DMS 273 (cell line): ENCODE results near the gene CPEB2.
"Not testable (repeated sequence)": the region's sequence is repeated elsewhere in the genome, so short reads cannot be mapped to it uniquely, and the experiment has no call there.

Experiments used
- DNase-seq: peaks from one replicate; lab custom pipeline; 2025; ENCODE audit not compliant: unreplicated experiment; lab: John Stamatoyannopoulos, UW

Gene CPEB2

DNA sequence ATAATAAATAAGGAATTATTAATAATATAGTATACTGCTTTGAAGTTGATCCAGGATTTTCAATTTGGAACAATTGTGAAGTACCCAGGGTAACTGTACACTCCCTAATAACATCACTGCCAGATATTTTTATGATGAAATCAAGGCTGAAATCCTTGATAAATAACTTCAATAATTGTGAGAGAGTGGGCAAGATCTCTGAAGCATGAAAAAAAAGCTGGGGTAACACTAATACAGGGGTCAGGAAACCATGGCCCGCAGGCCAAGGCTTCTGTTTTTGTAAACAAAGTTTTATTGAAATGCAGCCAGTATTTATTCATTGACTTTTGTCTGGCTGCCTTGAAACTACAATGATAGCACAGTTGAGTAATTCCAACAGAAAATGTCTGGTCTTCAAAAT is 41.6 kb downstream of the CPEB2 start:
- DNase-seq = no peak

DNA sequence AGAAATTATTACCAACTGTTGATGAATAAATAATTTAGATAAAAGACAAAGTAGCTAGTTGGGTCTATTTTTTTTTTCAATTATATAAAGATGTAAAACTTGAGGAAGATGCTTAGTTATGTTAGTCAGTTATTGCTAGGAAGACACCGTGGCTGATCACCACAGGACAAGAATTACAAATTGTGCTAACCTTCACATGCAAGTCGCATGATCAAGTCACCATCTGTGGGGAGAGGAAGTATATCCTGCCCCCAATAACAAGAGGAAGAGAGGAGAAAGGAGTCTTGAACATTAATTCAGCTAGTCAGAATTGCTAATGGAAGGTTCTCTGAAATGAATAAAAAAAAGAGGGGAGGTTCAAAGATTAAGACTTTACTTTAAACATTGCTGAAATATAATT is 52.3 kb downstream of the CPEB2 start:
- DNase-seq = no peak

DNA sequence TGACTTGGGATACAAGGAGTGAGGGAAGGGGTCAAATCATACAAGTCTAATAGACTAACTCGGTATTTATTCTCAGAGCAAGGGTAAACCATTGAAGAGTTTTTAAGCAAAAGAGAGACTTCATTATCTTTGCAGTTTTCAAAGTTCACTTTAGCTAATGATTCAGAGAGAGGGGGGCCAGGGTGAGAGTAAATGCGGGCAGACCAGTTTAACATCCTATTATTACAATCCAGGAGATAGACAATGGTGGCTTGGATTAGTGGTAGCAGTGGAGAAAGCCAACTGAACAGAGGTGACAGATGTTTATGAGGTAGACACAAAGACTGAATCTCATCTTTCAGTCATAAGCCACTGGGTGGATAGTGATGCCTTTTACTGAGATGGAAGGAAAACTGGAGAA is 57.9 kb downstream of the CPEB2 start:
- DNase-seq = no peak

DNA sequence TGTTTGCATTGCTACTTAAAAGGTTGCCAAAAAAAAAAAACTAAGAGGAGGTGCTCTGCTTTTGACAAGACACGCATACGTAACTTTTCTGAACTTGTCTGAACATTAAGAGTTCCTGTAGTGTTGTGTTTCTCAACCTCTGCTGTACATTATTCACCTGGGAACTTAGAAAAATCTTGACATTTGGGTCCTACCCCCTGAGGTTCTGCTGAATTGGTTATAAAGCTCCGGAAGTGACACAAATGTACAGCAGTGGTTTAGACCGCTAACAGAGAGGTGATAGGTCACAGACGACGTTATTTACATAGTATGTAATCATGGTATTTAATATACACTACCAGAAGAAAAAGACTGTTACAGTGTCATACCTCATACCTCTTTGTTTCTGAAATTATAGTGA is 61.1 kb downstream of the CPEB2 start:
- DNase-seq = no peak

DNA sequence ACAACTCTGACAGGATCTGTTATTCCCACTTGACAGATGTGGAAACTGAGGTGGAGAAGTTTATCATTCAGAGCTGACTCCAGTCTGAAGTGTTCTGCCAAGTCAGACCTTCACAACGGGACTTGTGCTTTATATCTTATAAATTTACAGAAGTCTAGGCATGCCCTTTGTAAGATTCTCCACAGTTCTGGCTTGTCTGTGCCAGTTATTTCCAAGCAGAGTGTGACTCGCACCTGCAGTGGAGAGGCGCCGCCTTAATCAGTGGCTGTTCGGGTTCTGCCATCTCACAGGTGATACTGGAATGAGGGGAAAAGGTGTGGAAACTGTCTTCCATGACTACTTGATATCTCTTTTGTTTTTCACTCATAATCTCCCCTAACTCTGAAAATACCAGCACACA is 63.2 kb downstream of the CPEB2 start:
- DNase-seq = no peak

DNA sequence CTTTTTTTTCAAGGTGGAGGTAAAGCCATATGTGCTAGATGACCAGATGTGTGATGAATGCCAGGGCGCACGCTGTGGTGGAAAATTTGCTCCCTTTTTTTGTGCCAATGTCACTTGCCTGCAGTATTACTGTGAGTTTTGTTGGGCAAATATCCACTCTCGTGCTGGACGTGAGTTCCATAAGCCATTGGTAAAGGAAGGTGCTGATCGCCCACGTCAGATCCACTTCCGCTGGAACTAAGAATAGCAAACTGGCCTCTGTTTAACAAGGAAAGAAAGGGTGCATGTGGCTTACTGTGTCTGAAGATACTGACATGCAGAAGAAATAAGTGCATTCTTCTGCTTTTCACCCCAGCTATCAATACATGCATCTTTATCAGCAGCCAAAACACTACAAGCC is 63.9 kb downstream of the CPEB2 start:
- DNase-seq = no peak

DNA sequence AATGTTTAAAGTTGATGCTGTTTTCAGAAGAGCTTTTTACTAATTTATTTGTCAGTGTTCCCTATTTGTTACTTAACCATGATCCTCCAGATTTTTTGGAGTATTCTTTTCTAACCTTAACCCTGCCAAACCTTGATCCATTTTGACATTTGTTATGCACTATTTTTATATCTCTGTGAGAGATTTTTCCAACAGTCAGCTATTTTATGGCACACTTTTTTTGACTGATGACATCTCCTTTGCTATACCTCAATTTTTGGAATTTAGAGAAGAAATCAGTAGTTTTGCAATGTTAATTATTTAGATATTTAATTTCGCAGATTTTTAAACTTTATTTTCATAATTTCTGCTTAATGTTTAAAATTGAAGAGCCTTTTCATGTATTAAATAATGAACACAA is 66.0 kb downstream of the CPEB2 start:
- no peak for DNase-seq

DNA sequence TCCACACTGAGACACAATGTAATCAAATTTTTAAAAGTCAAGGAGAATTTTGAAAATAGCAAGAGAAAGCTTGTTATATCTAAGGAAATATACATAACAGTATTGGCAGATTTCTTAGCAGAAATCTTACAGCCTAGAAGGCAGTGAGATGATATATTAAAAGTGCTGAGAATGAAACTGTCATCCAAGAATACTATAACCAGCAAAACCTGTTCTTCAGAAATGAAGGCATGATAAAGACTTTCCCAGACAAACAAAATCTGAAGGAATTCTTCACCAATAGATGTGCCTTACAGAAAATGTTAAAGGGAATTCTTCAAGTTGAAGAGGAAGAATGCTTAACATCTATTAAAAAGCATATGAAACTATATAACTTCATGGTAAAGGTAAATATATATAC is 73.6 kb downstream of the CPEB2 start:
- no peak for DNase-seq

DNA sequence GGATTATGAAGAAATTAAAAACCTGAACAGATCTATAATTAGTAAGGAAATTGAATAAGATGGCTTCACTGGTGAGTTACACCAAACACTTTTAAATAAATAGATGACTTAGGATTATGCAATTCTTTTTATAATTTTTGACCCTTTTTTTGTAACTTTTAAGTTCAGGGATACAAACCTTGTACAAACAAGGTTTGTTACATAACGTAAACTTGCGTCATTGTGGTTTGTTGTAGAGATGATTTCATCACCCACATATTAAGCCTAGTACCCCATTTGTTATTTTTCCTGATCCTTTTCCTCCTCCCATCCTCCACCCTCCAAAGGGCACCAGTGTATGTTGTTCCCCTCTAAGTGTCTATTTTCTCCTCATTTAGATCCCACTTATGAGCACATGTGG is 75.7 kb downstream of the CPEB2 start:
- no peak for DNase-seq

DNA sequence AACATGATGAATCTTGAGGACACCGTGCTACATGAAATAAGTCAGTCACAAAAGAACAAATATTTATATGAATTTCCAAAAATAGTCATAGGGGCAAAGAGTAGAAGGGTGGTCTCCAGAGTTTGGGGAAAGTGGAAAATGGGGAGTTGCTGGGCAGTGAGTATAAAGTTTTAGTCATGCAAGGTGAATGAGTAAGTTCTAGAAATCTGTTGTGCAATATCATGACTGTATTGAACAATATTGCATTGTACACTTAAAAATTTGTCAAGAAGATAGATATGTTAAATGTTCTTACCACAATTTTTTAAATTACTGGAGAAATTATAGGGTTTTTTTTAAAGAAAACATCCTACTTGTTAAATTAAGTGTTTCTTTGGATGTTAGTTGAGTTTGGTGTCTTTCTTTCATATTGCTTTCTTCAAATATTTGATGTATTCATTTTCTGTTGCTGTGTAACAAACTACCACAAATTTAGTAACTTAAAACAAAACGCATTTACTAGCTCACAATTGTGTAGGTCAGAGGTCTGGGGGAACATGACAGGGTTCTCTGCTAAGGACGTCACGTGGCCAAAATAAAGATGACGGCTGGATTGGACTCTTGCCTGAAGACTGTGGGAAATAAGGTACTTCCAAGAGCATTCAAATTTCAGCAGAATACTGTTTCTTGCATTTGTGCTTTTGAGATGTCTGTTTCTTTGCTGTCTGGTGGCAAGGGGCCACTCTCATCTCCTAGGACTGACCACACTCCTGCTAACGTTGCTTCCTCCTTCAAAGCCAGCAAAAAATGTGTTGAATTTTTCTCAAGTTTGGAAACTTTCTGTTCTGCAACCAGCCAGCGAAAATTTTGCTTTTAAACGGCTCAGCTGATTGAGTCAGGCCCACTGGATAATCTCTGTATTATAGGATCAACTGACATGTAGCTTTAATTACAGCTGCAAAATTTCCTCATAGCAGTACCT is 76.7 kb downstream of the CPEB2 start:
- DNase-seq = no peak

DNA sequence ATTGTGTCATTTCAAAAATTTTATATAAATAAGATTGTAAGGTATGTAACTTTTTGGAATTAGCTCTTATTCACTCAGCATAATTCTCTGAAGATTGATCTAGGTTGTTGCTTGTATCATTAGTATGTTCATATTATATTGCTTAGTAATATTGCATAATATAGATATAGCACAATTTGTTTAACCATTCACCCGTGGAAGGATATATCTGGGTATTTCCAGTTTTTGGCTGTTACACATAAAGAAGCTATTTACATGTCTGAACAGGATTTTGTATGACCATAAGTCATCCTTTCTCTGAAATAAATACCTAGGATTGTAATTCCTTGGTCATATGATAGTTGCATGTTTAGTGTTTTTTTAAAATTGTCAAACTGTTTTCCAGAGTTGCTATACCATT is 82.5 kb downstream of the CPEB2 start:
- no peak for DNase-seq

DNA sequence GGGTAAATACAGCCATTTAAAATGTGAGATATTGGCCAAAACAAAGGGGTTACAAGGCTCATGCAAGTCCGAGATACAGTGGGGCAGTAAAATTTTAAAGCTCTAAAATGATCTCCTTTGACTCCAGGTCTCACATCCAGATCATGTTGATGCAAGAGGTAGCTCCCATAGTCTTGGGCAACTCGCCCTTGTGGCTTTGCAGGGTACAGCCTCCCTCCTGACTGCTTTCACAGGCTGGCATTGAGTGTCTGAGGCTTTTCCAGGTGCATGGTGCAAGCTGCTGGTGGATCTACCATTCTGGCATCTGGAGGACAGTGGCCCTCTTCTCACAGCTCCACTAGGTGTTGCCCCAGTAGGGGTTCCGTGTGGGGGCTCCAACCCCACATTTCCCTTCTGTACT is 83.5 kb downstream of the CPEB2 start:
- DNase-seq = not testable (repeated sequence)

DNA sequence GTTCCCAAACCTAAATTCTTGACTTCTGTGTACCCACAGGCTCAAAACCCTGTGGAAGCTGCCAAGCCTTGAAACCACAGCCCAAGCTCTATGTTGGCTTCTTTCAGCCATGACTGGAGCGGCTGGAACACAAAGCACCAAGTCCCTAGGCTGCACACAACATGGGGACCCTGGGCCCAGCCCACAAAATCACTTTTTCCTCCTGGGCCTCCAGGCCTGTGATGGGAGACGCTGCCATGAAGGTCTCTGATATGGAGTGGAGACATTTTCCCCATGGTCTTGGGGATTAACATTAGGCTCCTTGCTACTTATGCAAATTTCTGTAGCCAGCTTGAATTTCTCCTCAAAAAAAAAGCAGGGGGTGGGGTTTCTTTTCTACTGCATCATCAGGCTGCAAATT is 84.0 kb downstream of the CPEB2 start:
- DNase-seq = not testable (repeated sequence)

DNA sequence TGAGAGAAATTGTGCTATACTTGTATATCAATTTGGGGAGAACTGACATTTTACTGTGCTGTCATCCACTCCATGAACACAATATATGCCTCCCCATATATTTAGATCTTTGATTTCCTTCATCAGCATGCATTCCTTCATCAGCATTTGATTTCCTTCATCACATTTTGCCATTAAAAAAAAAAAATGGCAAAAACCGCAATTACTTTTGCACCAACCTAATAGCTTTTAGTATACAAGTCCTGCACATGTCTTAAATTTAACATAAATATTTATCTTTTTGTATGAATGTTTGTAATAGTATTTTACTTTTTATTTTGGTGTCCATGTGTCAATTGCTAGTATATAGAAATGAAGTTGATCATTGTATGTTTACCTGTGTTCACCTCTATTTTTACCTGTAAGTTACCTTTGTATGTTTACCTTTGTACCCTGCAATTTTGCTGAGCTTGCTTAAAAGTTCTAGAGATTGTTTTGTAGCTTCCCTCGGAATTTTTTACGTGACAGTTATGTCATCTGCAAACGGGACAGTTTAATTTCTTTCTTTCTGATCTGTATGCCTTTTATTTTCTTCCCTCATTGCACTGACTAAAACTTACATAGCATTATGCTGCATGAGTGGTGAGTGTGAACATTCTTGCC is 86.2 kb downstream of the CPEB2 start:
- no peak for DNase-seq

DNA sequence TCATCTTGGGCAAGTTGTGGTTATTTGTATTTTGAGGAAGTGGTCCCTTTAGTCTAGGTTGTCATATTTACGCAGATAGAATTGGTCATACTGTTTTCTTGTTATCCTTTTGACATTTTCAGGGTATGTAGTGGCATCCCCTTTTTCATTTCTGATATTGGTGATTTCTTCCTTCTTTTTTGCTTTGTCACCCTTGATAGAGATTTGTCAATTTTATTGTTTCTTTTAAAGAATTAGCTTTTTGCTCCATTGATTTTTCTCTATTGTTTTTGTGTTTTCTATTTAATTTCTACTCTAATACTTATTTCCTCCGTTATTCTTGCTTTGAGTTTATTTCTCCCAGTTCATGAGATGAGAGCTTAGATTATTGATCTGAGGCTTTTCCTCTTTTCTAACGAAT is 87.7 kb downstream of the CPEB2 start:
- DNase-seq = no peak

DNA sequence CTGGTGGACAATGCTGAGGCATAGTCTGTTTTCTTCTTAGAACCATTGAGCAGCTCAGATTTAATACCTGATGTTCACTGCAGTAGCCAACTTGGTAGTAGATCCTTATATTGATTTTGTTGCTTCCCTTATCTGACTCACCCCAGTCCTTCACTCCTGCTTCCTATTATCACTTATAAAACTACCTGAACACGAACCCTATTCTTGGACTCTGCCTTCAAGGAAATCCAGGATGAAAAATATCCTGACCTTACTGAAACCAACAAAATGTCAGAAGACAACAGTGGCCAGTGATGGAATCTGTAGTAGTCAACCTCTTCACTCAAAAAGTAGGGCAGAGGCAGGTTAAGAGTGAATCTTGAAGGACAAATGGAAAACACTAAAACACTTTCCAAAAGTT is 98.1 kb downstream of the CPEB2 start:
- no peak for DNase-seq

DNA sequence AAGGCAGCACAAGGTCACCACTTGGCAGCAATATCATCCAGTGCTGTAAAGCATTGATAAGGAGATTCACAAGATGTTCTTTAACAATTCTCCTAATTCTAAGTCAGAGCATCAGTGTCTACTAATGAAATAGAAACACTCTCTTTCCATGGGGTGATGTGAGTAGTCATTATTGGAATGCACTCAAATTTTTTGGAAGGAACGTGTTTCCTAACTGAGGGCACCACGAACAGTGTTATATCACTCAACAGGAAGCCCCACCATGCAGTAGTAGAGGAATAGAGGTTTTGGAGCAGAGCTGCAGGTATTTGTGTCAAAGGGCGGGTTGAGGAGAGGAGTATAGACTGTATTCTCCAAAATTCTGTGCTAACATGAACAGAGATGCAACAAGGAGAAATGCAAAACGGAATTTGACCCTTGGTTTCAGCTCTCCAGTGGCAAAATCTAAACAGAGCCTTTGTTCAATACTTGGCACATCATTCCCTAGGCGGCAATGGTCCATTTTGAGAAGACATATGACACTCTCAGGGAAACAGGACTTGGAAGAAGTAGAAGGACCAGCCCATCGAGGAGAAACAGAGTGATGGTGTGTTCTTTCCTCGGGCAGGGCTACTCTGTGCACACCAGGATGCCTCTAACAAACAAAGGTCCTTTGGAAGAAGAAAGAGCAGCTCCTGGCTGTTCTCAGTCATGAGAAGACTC is 98.9 kb downstream of the CPEB2 start:
- DNase-seq = no peak

DNA sequence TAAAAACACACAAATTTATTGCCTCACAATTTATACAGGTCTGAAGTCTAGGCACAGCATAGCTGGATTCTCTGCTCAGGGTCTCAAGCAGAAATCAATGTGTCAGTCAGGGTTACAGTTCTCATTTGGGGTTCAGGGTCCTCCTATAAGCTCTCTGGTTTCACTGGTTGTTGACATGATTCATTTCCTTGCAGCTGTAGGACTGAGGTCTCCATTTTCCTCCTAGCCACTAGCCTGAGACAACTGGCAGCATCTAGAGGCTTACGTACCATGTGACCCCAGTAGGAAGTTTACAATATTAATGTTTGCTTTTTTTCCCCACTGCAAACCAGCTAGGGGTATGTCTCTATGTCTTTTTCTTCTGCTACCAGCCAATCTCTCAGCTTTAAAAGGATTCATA is 102.5 kb downstream of the CPEB2 start:
- DNase-seq = no peak

DNA sequence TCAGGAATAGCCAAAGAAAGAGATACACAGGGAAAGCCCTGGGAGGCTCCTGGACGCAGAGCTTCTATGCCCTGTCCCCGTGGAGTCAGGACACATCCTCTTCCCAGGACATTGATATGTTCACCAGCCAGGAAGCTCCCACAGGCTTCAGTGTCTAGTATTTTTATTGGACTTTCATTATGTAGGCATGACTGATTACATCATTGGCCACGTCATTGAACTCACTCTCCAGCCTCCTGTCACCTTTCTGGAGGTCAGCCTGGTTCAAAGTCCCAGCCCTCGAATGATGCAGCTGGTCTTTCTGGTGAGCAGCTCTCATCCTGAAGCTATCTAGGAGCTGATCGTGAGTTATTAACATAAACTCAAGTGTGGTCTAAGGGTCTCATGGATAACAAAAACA is 104.1 kb downstream of the CPEB2 start:
- no peak for DNase-seq

DNA sequence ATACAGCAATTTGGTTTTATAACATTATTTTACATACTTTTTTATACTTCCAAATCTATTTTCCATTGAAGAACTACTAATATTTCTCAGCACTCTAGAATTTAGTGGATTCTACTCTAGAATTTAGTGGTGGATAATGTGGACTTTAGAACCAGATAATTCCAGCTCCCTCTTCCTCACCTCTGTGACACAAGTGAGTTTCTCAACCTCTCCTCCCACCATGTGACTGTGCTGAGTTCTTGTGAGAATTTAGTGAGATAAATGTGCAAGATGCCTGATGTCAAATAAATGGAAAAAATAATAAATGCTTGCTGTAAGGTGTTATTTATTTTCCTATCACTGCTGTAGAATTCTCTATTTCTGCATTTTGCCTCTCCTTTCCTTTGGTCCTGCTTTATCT is 107.3 kb downstream of the CPEB2 start:
- no peak for DNase-seq

DNA sequence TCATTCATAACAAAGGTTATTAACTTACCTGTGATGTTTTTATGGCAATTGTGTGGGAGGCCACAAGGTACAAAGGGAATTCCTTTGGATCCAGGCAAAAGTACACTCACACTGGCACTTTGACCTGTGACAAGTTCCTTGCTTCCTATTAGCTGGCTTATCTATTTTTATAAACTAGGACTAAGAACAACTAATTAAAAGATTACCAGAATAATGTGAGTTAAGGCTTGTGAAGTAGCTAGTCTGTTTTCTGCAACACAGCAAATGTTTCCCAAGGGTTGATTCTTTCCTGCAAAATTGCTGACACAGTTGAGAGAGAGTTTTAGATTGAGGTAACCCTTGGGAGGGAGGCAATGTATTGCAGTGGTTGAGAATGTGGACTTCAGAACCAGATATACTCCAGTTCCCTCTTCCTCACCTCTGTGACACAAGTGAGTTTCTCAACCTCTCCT is 107.9 kb downstream of the CPEB2 start:
- DNase-seq = no peak

DNA sequence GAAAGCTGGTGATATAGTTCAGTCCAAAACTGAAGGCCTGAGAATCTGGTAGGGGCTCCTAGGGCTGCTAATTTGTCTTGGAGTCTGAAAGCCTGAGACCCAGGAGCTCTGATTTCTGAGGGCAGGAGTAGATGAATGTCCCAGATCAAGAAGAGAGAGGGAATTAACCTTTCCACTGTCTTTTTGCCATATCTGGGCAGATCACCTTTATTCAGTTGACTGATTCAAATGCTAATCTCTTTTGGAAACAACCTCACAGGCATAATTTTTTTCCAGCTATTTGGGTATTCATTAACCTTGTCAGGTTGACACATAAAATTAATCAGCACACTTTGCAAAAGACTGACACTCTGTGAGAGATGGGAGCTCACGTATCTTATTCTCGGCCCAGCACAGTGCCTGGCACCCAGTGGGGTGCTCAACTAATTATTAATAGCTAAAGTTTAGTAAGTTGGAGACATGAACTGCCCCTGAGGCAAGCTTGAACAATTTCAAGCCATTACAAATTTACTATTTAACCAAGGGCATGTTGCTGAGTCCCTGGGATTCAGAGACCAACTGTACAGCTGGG is 114.3 kb downstream of the CPEB2 start:
- DNase-seq = no peak
